Midbrain (tissue), 1 donor: ENCODE data around the gene MZT1.

Source experiments
- DNase-seq: peaks from one replicate; lab custom pipeline; 2025; lab: John Stamatoyannopoulos, UW

MZT1 gene

GRCh38 chr13:72680353-72680752, 47.1 kb downstream of the MZT1 start:
- no peak for DNase-seq

- DNase-seq: no peak
Measured at GRCh38 chr13:72678312-72678711, 49.1 kb downstream of the MZT1 start.

- DNase-seq: no peak
Measured at GRCh38 chr13:72677431-72677830, 50.0 kb downstream of the MZT1 start.

- no peak for DNase-seq
Measured at GRCh38 chr13:72666391-72666790, 61.0 kb downstream of the MZT1 start.

- DNase-seq: no peak
Measured at GRCh38 chr13:72662548-72662947, 64.9 kb downstream of the MZT1 start.
